ENCODE measurements around the gene SPINK5.

DNA sequence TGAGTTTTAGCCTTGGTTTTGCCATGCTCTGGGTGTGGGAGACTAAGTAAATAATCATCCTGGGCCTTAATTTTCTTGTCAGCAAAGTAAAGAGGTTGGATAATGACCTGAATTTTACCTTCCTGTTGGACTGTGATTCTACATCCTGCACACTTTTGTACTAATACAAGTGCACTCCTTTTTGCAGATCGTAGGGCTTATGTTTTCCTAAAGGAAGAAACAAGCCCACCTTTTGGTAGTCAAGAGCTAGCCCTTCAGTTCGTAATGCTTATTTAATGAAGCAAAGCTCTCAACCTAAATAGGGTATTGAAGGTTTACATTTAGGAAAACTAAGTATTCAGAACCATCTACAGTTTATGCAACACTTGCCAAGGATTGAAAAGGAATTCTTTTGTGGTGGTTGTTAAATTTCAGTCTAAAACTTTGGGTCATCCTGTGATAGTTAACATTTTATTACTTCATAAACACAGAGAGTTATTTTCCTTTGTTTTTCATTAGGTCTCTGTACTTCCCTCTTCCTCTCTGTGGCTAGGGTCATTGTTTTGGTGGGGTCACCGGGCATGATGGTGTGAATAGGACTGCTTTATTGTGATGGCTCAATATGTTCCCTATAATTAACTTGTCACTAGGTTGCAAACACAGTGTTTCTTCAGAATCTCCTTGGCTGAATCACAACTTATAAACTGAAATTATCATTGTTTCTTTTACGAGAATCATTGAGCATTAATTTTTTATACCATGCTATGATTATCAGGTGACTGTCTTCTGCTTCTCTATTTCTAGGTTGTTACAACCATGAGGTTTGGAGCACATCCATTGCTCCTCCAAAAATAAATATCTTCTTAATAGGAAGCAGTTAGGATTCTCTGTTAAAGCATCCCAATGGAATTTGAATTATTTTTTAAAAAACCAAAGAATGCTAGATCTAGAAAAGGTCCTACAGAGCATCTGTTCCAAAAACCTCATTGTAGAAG, 28.5 kb downstream of the SPINK5 start:
- TF ChIP-seq, protein P1, sequence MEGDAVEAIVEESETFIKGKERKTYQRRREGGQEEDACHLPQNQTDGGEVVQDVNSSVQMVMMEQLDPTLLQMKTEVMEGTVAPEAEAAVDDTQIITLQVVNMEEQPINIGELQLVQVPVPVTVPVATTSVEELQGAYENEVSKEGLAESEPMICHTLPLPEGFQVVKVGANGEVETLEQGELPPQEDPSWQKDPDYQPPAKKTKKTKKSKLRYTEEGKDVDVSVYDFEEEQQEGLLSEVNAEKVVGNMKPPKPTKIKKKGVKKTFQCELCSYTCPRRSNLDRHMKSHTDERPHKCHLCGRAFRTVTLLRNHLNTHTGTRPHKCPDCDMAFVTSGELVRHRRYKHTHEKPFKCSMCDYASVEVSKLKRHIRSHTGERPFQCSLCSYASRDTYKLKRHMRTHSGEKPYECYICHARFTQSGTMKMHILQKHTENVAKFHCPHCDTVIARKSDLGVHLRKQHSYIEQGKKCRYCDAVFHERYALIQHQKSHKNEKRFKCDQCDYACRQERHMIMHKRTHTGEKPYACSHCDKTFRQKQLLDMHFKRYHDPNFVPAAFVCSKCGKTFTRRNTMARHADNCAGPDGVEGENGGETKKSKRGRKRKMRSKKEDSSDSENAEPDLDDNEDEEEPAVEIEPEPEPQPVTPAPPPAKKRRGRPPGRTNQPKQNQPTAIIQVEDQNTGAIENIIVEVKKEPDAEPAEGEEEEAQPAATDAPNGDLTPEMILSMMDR (IDR thresholded peaks at IDR 0.05; ENCODE audit: low read depth, low read length, poor library complexity, severe bottlenecking) = no peak
- no peak for TF ChIP-seq EZH2phosphoT487 (IDR thresholded peaks at IDR 0.05; ENCODE audit: borderline replicate concordance, low read length)
